HepG2 (cell line): ENCODE results near the gene AP4E1. TPM values are rescaled to one million over a fixed set of nuclear protein-coding genes. Genes with fewer than 3 reads are reported as not detected.

Source experiments
- ATF2 ChIP-seq: sonication (generic); formaldehyde crosslinking; IDR thresholded peaks from 2 replicates; pipeline ENCODE4 v1.4.0; 2020; ENCODE audit warnings: missing genetic modification reagents
- BORCS8-MEF2B ChIP-seq: sonication (generic); formaldehyde crosslinking; IDR thresholded peaks from 2 replicates; pipeline ENCODE4 v1.8.0; 2022; ENCODE audit warnings: mild to moderate bottlenecking, missing genetic modification reagents
- DPF2 ChIP-seq: sonication (generic); formaldehyde crosslinking; IDR thresholded peaks from 2 replicates; pipeline ENCODE4 v1.4.0; 2020; ENCODE audit warnings: mild to moderate bottlenecking, low read depth, missing genetic modification reagents, borderline replicate concordance
- ERF ChIP-seq: IDR thresholded peaks from 2 replicates; pipeline ENCODE4 v1.6.1; 2018; ENCODE audit warnings: missing biosample characterization, missing genetic modification reagents
- HIC2 ChIP-seq: sonication (generic); formaldehyde crosslinking; IDR thresholded peaks from 2 replicates; pipeline ENCODE4 v1.9.0; 2022; ENCODE audit warnings: low read depth, missing genetic modification reagents
- KLF12 ChIP-seq: sonication (generic); formaldehyde crosslinking; IDR thresholded peaks from 2 replicates; pipeline ENCODE4 v1.4.0; 2020; ENCODE audit warnings: missing genetic modification reagents, borderline replicate concordance
- MZF1 ChIP-seq: sonication (generic); formaldehyde crosslinking; IDR thresholded peaks from 2 replicates; pipeline ENCODE4 v1.8.1; 2023; ENCODE audit warnings: mild to moderate bottlenecking, missing genetic modification reagents, borderline replicate concordance
- NCOR1 ChIP-seq: fragments of 200-600 bp; sonication (generic); IDR thresholded peaks from 2 replicates; pipeline ENCODE4 v1.7.0; 2017; ENCODE audit warnings: antibody characterized with exemption, low read length, borderline replicate concordance
- PAF1 ChIP-seq: IDR thresholded peaks from 2 replicates; pipeline ENCODE4 v1.6.1; 2016; ENCODE audit warnings: missing genetic modification reagents, missing compliant biosample characterization
- PAWR ChIP-seq: sonication (generic); formaldehyde crosslinking; IDR thresholded peaks from 2 replicates; pipeline ENCODE4 v1.4.0; 2020; ENCODE audit warnings: missing genetic modification reagents, mild to moderate bottlenecking, borderline replicate concordance
- PBX2 ChIP-seq: IDR thresholded peaks from 2 replicates; pipeline ENCODE4 v1.6.1; 2016; ENCODE audit warnings: control low read depth
- PRDM4 ChIP-seq: sonication (generic); formaldehyde crosslinking; IDR thresholded peaks from 2 replicates; pipeline ENCODE4 v1.9.0; 2021; ENCODE audit warnings: missing genetic modification reagents, borderline replicate concordance
- SALL1 ChIP-seq: sonication (generic); formaldehyde crosslinking; IDR thresholded peaks from 2 replicates; pipeline ENCODE4 v1.8.0; 2022; ENCODE audit warnings: mild to moderate bottlenecking, missing genetic modification reagents
- TBX3 ChIP-seq: fragments of 450-650 bp; IDR thresholded peaks from 2 replicates; pipeline ENCODE4 v1.6.1; 2017; ENCODE audit warnings: antibody characterized with exemption, mild to moderate bottlenecking, inconsistent platforms, borderline replicate concordance
- U2AF1 ChIP-seq: fragments of 200-400 bp; formaldehyde crosslinking; optimal IDR thresholded peaks from 2 replicates; pipeline ENCODE3; 2017; ENCODE audit warnings: mild to moderate bottlenecking, low read depth, low read length
- ZBTB7A ChIP-seq: sonication (generic); formaldehyde crosslinking; IDR thresholded peaks from 2 replicates; pipeline ENCODE4 v1.8.0; 2022; ENCODE audit warnings: mild to moderate bottlenecking, missing genetic modification reagents
- ZNF230 ChIP-seq: sonication (generic); formaldehyde crosslinking; IDR thresholded peaks from 2 replicates; pipeline ENCODE4 v1.4.0; 2020; ENCODE audit warnings: mild to moderate bottlenecking, missing genetic modification reagents
- ZNF343 ChIP-seq: sonication (generic); formaldehyde crosslinking; IDR thresholded peaks from 2 replicates; pipeline ENCODE4 v1.4.0; 2020; ENCODE audit warnings: mild to moderate bottlenecking, missing genetic modification reagents
- ZNF350 ChIP-seq: sonication (generic); formaldehyde crosslinking; IDR thresholded peaks from 2 replicates; pipeline ENCODE4 v1.4.0; 2020; ENCODE audit warnings: mild to moderate bottlenecking, low read depth, missing genetic modification reagents, borderline replicate concordance
- ZNF563 ChIP-seq: sonication (generic); formaldehyde crosslinking; IDR thresholded peaks from 2 replicates; pipeline ENCODE4 v1.8.0; 2022; ENCODE audit warnings: mild to moderate bottlenecking, moderate library complexity, missing genetic modification reagents
- ZNF577 ChIP-seq: sonication (generic); formaldehyde crosslinking; IDR thresholded peaks from 2 replicates; pipeline ENCODE4 v1.4.0; 2020; ENCODE audit warnings: mild to moderate bottlenecking, low read depth, missing genetic modification reagents, borderline replicate concordance
- ZNF766 ChIP-seq: sonication (generic); formaldehyde crosslinking; IDR thresholded peaks from 2 replicates; pipeline ENCODE4 v1.5.0; 2020; ENCODE audit warnings: missing genetic modification reagents, borderline replicate concordance
- ZNF878 ChIP-seq: sonication (generic); formaldehyde crosslinking; IDR thresholded peaks from 2 replicates; pipeline ENCODE4 v1.8.1; 2023; ENCODE audit warnings: mild to moderate bottlenecking, missing genetic modification reagents, moderate library complexity
- ZSCAN25 ChIP-seq: sonication (generic); formaldehyde crosslinking; IDR thresholded peaks from 2 replicates; pipeline ENCODE4 v1.8.0; 2022; ENCODE audit warnings: mild to moderate bottlenecking, missing genetic modification reagents
- ZZZ3 ChIP-seq: sonication (generic); formaldehyde crosslinking; IDR thresholded peaks from 2 replicates; pipeline ENCODE4 v1.4.0; 2020; ENCODE audit warnings: missing genetic modification reagents, mild to moderate bottlenecking, borderline replicate concordance
- polyA plus RNA-seq, 8 experiments: library from polyadenylated mRNA; depleted of rRNA in 3 of 8; stranded (reverse) in 7 of 8; unstranded in 1 of 8; fragments of >200 nt; fragmentation: Illumina TruSeq in 4 of 8; extraction: Trizol in 4 of 8; gene quantifications; 2 replicates each; pipeline versions ENCODE4 v1.2.1 to v1.2.3, GENCODE V29; 2011 to 2016; ENCODE audit warnings: low read depth in 4 of 8, missing spikeins in 1 of 8, mixed read lengths in 1 of 8; ENCODE audit not compliant: insufficient read depth in 1 of 8
- total RNA-seq, 5 experiments: library from RNA; depleted of rRNA; stranded (reverse); fragments of >200 nt; fragmentation: Illumina TruSeq; extraction: Trizol; gene quantifications; 2 replicates each; pipeline ENCODE4 v1.2.3, GENCODE V29; 2016; ENCODE audit warnings: low read depth in 1 of 5

The AP4E1 gene
- total and polyA plus RNA-seq, 2 of the 13 experiments (the other 11 are each of a cell fraction or from before 2014, with no cell fraction given) = 2.2 to 7.8 TPM

- TF ChIP-seq BORCS8-MEF2B (CRISPR knock-in tag) (no peak), ZNF563 (CRISPR knock-in tag) (no peak), ZNF766 (CRISPR knock-in tag) (no peak), ATF2 (CRISPR knock-in tag) (no peak), ZNF230 (CRISPR knock-in tag) (no peak), KLF12 (CRISPR knock-in tag) (no peak), PBX2 (CRISPR knock-in tag) (no peak), ZNF350 (CRISPR knock-in tag) (no peak), ZSCAN25 (CRISPR knock-in tag) (no peak), PAF1 (CRISPR knock-in tag) (no peak), PAWR (CRISPR knock-in tag) (no peak), PRDM4 (CRISPR knock-in tag) (no peak), HIC2 (no peak), NCOR1 (peak; percentile 49; the same call in 1 of the 2 replicates), ERF (CRISPR knock-in tag) (no peak), U2AF1 (no peak), ZNF878 (no peak), ZBTB7A (0 out of 2 replicates have a peak, but pooled peaks have one; percentile 53), SALL1 (CRISPR knock-in tag) (peak; percentile 71; the same call in 1 of the 2 replicates), DPF2 (CRISPR knock-in tag) (no peak), ZNF577 (no peak), MZF1 (CRISPR knock-in tag) (no peak), TBX3 (no peak), ZZZ3 (no peak), ZNF343 (CRISPR knock-in tag) (no peak)
Observed at GRCh38 chr15:51046799-51047449, 138.4 kb downstream of the AP4E1 start (continued).
